Head of caudate nucleus (tissue), 42 donors: ENCODE results near the gene CYYR1.
A peak's percentile ranks its signal among the peaks of the same experiment; 100 is the strongest.
"Not testable (repeated sequence)": the region's sequence is repeated elsewhere in the genome, so short reads cannot be mapped to it uniquely, and the experiment has no call there.

Source experiments
- DNase-seq, 42 donors: peaks; one replicate each; pipeline versions ENCODE4 v3.0.0 to v3.0.0-alpha.2; 2020 to 2021; ENCODE audit warnings: mixed read lengths in 7 of 42
- intact Hi-C: fragments of 100-400 bp; cut with DNase I; formaldehyde crosslinking; loops from one replicate; pipeline ENCODE4 v1.15.0; 2022

The CYYR1 gene

GRCh38 chr21:26501495-26502021 lies 71.5 kb downstream of the CYYR1 start:
- intact Hi-C loops: no loop called here
- no peak for DNase-seq

DNA sequence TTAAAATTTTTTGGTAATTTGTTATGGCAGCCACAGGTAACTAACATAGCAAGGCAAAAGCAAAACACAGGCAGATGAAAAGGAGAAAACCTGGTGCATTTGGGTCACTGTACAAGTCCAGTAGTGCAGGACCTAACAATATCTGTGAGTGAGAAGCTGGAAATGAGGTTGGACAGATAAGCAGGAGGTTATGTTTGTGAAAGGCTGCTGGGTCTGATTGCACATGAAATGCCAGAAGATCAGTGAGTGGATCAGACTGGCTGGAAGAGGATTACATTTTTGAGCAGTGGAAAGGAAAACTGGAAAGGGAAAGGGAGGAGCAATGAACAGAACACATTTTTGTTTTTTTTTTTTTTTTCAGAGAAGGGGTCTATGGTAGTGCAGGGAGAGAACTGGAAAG lies 73.6 kb downstream of the CYYR1 start:
- intact Hi-C loops: loop anchor here (5.0 kb wide), 1 partner anchor 232 kb away; no protein-coding TSS in a partner anchor
- DNase-seq: no peak

- intact Hi-C loops: loop anchor here (5.0 kb wide), 1 partner anchor 228 kb away; no protein-coding TSS in a partner anchor
- no peak for DNase-seq
Observed at GRCh38 chr21:26495283-26495849, 77.7 kb downstream of the CYYR1 start.

DNA sequence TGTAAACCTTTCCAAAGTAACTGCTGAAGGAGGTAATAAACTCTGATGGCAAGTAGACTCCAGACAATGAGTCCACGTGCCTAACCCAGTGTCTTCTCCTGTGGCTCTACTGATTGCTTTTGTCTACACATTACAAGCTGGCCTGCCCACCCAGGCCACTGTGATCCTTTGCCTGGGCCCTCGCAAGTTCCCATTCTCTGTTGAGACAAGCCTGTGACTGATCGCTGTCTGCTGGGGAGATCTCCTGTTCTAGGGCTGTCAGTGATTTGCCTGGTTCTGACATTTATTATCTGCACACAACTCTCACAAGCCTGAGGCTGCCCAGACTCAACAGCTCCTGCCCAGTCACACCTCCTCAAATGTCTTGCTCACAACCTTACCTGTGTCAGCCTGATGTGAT lies 81.4 kb downstream of the CYYR1 start:
- DNase-seq: no peak
- intact Hi-C loops: no loop called here

DNA sequence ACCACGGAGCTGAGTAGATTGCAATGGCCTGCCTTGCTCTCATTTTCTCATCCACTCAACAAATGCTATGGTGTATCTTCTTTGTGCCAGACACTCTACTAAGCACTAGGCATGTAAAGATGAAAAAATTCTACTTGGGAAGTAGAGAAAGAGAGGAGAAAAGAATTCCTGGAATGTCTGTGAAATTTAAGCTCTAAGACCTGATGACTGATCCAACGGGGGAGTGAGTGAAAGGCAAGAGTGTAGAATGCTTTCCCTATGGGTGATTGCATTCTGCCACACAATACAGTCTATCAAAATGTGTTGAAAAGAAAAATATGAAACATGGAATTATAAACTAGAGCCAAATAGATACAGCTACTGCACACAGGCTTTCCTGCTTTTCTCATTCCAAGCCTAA lies 82.3 kb downstream of the CYYR1 start:
- DNase-seq: no peak
- intact Hi-C loops: no loop called here

DNA sequence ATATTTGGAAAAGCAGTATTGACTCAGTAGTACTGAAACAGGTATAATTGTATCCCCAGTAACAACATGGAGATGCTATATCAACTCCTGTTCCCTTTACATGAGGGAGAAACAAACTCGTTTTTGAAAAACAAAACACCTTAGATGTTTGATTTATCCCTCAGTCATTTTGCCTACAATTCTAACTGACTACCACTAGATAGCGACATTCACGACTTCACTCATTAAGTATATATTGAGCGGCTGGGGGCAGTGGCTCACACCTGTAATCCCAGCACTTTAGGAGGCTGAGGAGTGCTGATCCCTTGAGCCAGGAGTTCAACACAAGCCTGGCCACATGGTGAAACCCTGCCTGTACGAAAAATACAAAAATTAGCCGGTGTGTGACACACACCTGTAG lies 83.3 kb downstream of the CYYR1 start:
- intact Hi-C loops: no loop called here
- no peak for DNase-seq

DNA sequence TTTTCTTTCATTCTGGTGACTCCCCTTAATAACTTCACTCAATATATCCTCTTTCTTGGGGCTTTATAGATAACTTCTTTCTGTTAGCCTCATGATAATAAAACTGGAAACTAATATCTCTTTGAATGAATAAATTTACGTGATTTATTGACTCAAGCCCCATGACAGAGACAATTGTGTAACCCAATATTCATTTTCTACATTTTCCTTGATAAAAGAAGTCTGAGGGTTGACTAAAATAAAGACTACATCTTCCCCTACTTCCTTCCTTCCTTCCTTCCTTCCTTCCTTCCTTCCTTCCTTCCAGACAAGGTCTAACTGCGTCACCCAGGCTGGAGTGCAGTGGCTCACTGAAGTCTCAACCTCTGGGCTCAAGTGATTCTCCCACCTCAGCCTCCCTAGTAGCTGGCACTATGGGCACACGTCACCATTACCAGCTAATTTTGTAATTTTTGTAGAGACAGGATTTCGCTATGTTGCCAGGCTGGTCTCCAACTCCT lies 85.1 kb downstream of the CYYR1 start:
- intact Hi-C loops: no loop called here
- no peak for DNase-seq

GRCh38 chr21:26473471-26473870 lies 99.6 kb downstream of the CYYR1 start:
- no peak for DNase-seq
- intact Hi-C loops: no loop called here

DNA sequence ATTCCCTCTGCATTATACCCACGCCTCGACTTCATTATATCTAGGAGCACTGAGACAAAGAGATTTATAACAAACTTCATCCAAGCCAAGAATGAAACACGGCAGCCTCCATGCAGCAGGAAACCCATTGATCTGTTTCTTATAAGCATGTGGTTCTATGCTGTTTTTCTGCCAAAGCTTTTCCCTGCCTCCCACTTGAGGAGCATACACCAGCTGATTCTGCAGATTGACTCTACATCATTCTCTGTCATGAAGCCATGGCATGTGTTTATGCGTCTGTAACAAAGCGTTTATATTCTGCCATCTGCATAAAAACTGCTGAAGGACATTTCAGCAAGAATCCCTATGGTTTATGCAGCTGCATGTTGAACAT lies 102.0 kb downstream of the CYYR1 start:
- intact Hi-C loops: no loop called here
- DNase-seq: peak in 1 of 42 donors; percentile 21

- intact Hi-C loops: no loop called here
- DNase-seq: peak in 3 of 42 donors; percentile 8 to 26 (median 15)
Observed at GRCh38 chr21:26470351-26471098, 102.6 kb downstream of the CYYR1 start.

DNA sequence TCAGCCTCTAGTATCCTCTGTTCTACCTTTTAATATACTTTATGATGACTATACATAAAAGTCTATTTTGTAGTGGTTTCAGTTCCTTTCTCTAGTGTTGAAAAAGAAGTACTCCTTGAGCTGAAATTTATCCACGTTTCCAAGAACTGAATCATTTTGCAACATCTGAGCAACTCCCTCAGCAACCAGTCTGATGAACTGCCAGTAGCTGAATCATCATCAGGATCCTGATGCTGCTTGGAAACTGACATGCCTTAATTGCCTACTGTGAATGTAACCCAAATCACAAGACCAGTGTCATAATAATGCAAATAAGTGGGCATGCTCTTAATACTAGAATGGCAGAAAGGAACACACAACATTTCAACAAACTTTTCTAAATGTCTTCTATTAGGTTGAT lies 103.3 kb downstream of the CYYR1 start:
- intact Hi-C loops: no loop called here
- peak in 24 of 42 donors; percentile 7 to 80 (median 42) for DNase-seq

DNA sequence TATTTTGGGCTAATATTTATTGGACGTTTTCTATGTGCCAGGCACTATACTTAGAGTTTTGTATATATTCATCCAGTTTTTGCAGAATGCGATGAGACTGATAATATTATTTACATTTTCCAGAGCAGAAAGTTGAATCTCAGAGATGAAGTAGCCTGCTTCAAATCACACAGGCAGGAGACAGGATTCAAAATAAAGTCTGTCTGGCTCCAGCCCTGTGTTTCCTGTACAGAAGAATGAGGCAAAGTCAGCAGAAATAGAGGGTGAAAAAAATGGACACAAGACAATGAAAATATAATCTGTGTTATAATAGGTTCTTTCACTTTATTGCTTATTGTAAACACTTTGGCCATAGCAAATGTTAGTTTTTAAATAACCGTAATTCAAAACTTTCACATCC lies 107.2 kb downstream of the CYYR1 start:
- DNase-seq: no peak
- intact Hi-C loops: no loop called here

GRCh38 chr21:26461500-26461899 lies 111.6 kb downstream of the CYYR1 start:
- peak in 6 of 42 donors; percentile 9 to 43 (median 18) for DNase-seq
- intact Hi-C loops: no loop called here

DNA sequence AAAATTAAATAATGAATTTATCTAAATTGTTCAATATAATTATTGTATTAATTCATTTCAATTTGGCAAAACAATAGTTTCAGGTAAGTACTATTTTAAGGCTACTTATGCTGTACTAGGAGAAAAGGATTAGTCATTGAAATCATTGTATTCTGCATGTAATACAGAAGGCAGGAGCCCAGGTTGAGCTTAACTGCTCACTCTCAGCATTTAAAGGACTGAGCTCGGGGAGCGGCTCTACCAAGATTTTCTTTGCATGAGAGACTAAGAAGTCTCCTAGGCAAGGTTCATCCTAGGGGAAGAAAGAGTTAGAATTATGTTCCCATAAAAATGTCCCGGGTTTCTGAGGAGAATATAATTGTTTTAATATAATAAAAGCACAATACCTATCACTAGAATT lies 112.5 kb downstream of the CYYR1 start:
- intact Hi-C loops: no loop called here
- DNase-seq: peak in 21 of 42 donors; percentile 5 to 73 (median 25)

DNA sequence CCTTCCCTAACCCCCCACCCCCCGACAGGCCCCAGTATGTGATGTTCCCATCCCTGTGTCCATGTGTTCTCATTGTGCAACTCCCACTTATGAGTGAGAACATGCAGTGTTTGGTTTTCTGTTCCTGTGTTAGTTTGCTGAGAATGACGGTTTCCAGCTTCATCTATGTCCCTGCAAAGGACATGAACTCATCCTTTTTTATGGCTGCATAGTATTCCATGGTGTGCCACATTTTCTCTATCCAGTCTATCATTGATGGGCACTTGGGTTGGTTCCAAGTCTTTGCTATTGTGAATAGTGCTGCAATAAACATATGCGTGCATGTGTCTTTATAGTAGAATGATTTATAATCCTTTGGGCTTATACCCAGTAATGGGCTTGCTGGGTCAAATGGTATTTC lies 114.2 kb downstream of the CYYR1 start:
- intact Hi-C loops, DNase-seq: not testable (repeated sequence)

- DNase-seq: no peak
- intact Hi-C loops: no loop called here
Observed at GRCh38 chr21:26457817-26458216, 115.3 kb downstream of the CYYR1 start.

DNA sequence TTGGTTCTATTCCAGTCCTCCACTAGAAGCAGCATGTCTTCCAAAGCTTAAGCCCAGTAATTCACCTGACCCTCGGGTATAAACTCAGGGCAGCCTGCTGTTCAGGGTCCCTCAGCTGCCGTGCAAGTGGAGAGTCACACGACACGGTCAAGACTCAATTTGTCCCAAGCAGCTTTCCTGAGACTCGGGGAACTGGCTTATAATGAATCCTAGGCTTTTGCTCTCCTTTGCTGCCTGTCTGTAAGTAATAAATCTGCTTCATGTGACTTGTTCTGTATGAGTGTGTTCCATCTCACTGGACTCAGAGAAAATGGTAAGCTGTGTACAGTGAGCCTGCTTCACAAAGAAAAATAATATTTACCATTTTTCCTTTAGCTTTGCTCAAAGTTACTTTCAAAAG lies 119.8 kb downstream of the CYYR1 start:
- DNase-seq: no peak
- intact Hi-C loops: no loop called here

GRCh38 chr21:26451081-26451740 lies 121.9 kb downstream of the CYYR1 start:
- no peak for DNase-seq
- intact Hi-C loops: no loop called here

DNA sequence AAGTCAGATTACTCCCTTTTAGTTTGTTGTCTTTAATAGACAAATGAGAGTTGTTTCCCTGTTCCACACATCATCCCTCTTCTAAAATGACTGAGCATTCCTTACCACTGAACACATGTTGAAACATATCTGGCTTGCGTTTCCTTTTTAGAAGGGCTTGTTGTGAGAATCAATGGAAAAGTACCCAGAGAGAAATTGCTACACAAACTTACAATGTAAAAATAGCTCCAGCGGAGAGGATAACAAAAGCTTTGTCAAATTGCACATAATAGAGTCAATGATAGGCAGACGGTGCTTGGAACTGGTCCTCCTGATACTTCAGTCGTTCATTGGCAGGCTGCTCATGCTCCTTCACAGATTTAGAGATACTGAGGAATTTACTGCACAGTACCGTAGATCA lies 123.9 kb downstream of the CYYR1 start:
- DNase-seq: peak in 11 of 42 donors; percentile 9 to 76 (median 38)
- intact Hi-C loops: no loop called here

- DNase-seq: no peak
Observed at GRCh38 chr21:26448751-26449150, 124.3 kb downstream of the CYYR1 start.

More at GRCh38 chr21:26448751-26449150, 124.3 kb downstream of the CYYR1 start:
- intact Hi-C loops: no loop called here
